Thyroid gland (tissue), 4 donors: Measurements from ENCODE around the gene SVIL.
"Not testable (repeated sequence)": the region's sequence is repeated elsewhere in the genome, so short reads cannot be mapped to it uniquely, and the experiment has no call there.

Experiments used
- POLR2A ChIP-seq, 2 donors: fragments of 450-650 bp; IDR thresholded peaks; one replicate each; pipeline ENCODE4 v1.6.1; 2017; ENCODE audit warnings: antibody characterized with exemption in 2 of 2, mild to moderate bottlenecking in 2 of 2, moderate library complexity in 1 of 2
- TF ChIP-seq, protein P1 (sequence below), 6 experiments: fragments of 200-600 bp in 3 of 6; fragments of 450-650 bp in 3 of 6; sonication (generic) in 3 of 6; IDR thresholded peaks; one replicate each; pipeline ENCODE4 v1.5.1; 2016 to 2019; ENCODE audit warnings: antibody characterized with exemption in 6 of 6, mild to moderate bottlenecking in 2 of 6, inconsistent platforms in 1 of 6, moderate library complexity in 1 of 6

GRCh38 chr10:29566209-29566608 is 68.6 kb downstream of the SVIL start:
- TF ChIP-seq POLR2A (IDR thresholded peaks at IDR 0.05): not testable (repeated sequence)
- TF ChIP-seq, protein P1, sequence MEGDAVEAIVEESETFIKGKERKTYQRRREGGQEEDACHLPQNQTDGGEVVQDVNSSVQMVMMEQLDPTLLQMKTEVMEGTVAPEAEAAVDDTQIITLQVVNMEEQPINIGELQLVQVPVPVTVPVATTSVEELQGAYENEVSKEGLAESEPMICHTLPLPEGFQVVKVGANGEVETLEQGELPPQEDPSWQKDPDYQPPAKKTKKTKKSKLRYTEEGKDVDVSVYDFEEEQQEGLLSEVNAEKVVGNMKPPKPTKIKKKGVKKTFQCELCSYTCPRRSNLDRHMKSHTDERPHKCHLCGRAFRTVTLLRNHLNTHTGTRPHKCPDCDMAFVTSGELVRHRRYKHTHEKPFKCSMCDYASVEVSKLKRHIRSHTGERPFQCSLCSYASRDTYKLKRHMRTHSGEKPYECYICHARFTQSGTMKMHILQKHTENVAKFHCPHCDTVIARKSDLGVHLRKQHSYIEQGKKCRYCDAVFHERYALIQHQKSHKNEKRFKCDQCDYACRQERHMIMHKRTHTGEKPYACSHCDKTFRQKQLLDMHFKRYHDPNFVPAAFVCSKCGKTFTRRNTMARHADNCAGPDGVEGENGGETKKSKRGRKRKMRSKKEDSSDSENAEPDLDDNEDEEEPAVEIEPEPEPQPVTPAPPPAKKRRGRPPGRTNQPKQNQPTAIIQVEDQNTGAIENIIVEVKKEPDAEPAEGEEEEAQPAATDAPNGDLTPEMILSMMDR (IDR thresholded peaks at IDR 0.05): not testable (repeated sequence)
